GM13977 (cell line): ENCODE data around the gene MAPT.
"Not testable (repeated sequence)": the region's sequence is repeated elsewhere in the genome, so short reads cannot be mapped to it uniquely, and the experiment has no call there.

Source experiments
- DNase-seq: peaks from one replicate; pipeline ENCODE4 v3.0.0; 2012; ENCODE audit warnings: low spot score
- in situ Hi-C: fragments of 300-500 bp; cut with MboI; formaldehyde crosslinking; loops from one replicate; pipeline ENCODE4 v1.12.0; 2022; ENCODE audit warnings: low sequenced_read_pairs, low pct_unique_long_range_greater_than_20kb, mixed read lengths, inconsistent platforms; ENCODE audit not compliant: unreplicated experiment
- TF ChIP-seq, protein P1 (sequence below): IDR thresholded peaks from 2 replicates; pipeline ENCODE4 v1.5.1; 2012; ENCODE audit warnings: mild to moderate bottlenecking, control low read depth; ENCODE audit not compliant: insufficient read depth; ENCODE audit errors: extremely low read depth, missing control alignments

The MAPT gene

DNA sequence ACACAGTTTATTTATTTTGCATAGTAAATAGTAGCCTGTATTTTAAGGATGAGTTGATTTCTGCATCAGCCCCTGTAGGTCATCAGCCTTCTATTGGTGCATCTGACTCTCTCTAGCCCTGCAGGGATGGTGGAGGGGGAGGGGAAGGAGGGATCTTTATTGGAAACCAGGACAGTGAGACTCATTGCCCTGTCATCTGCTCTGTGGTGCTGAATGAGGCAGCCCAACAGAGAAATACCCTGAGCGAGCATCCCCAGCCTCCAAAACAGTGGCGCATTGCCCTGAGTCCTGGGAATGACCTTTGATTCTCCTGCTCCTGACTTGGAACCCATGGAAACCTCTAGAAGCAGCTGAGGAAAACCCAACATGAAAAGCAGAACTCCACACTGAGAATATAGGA is 59.2 kb downstream of the MAPT start:
- no peak for DNase-seq
- in situ Hi-C loops = no loop called here
- TF ChIP-seq, protein P1, sequence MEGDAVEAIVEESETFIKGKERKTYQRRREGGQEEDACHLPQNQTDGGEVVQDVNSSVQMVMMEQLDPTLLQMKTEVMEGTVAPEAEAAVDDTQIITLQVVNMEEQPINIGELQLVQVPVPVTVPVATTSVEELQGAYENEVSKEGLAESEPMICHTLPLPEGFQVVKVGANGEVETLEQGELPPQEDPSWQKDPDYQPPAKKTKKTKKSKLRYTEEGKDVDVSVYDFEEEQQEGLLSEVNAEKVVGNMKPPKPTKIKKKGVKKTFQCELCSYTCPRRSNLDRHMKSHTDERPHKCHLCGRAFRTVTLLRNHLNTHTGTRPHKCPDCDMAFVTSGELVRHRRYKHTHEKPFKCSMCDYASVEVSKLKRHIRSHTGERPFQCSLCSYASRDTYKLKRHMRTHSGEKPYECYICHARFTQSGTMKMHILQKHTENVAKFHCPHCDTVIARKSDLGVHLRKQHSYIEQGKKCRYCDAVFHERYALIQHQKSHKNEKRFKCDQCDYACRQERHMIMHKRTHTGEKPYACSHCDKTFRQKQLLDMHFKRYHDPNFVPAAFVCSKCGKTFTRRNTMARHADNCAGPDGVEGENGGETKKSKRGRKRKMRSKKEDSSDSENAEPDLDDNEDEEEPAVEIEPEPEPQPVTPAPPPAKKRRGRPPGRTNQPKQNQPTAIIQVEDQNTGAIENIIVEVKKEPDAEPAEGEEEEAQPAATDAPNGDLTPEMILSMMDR = no peak

DNA sequence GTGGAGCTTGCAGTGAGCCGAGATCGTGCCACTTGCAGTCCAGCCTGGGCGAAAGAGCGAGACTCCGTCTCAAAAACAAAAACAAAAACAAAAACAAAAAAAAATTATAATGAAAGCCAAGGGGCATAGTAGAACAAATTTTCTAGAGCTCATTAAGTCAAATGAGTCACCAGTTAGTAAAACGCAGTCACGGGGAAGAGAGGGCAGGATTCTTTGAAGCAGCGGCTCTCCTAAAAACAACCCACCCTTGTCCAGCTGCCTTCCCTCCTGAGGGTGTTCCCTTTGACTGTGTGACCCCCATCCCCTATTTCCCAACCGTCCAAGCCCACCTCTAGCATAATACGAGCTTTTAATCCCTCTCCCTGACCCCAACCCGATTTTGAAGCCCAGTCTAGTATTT is 60.6 kb downstream of the MAPT start:
- in situ Hi-C loops = no loop called here
- no peak for DNase-seq
- TF ChIP-seq, protein P1 = no peak

DNA sequence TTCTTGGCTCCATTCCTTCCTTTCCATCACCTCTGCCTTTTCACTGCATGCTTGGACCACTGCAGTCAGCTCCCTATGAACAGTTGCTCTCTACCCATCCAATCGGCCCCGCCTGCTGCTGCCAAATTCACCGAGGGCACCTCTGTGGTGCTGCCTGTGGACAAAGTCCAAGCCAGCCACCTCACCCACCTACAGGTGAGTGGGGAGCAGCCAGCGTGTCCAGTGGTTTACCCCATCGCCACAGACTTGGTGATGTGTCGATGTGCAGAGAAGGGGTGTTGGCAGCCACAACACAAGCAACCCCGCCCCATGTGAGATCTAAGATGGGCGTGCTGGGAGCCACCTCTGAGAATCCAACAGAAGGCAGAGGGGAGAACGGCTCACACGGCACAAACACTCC is 61.0 kb downstream of the MAPT start:
- no peak for DNase-seq
- TF ChIP-seq, protein P1 = no peak
- in situ Hi-C loops = no loop called here

DNA sequence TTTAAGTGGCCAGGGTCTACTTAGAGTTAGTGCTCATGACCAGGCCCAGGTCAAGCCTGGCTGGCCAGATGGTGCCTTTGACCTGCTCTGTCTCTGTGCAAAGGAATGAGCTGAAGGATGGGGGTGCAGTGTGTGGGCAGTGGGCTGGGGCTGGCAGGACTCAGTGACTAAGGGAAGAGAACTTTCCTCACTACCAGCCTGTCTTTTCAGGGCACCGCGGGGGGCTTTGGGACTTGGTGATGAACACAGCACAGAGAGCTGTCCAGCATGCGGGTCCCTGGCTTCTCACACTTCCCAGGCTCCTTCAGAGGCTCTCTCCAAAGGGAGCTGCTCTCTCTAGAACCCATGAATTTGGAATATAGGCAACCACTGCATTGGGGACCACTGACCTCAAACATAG is 61.7 kb downstream of the MAPT start:
- no peak for DNase-seq
- in situ Hi-C loops = no loop called here
- TF ChIP-seq, protein P1 = no peak

DNA sequence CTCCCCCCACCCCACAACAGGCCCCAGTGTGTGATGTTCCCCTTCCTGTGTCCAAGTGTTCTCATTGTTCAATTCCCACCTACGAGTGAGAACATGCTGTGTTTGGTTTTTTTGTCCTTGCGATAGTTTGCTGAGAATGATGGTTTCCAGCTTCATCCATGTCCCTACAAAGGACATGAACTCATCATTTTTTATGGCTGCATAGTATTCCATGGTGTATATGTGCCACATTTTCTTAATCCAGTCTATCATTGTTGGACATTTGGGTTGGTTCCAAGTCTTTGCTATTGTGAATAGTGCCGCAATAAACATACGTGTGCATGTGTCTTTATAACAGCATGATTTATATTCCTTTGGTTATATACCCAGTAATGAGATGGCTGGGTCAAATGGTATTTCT is 62.4 kb downstream of the MAPT start:
- DNase-seq, in situ Hi-C loops: not testable (repeated sequence)

DNA sequence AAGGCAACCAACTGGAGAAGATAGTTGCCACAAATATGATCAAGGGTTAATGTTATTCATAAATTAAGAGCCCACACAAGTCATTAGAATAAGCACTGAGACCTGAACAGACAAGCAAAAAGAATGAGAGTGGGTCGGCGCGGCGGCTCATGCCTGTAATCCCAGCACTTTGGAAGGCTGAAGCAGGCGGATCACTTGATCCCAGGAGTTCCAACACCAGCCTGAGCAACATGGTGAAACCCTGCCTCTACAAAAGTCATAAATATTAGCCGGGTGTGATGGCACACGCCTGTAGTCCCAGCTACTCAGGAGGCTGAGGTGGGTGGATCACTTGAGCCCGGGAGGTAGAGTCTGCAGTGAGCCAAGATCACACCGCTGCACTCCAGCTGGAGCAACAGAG is 64.0 kb downstream of the MAPT start:
- TF ChIP-seq, protein P1 = no peak
- in situ Hi-C loops = no loop called here
- no peak for DNase-seq

DNA sequence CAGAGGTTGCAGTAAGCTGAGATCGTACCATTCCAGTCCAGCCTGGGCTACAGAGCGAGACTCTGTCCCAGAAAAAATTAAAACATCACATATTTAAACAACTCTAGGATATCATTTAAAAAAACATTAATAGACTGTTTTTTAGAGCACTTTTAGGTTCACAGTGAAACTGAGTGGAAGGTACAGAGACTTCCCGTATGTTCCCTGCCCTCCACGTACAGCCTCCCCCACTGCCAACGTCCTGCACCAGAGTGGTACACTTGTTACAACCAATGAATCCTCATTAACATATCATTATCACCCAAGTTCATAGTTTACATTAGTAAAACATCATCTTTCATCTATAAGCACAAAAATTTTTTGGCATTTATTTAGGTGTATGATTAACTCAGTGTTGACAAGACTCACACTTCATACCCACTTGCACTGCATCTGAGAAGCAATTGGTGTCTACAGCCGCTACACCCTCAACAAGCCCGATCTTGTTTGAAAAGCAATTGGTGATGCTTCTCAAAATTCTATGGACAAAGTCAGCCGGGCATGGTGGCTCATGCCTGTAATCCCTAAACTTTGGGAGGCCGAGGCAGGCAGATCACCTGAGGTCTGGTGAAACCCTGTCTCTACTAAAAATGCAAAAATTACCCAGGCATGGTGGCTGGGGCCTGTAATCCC is 64.8 kb downstream of the MAPT start:
- TF ChIP-seq, protein P1 = no peak
- no peak for DNase-seq
- in situ Hi-C loops = no loop called here
